Measurements from ENCODE around the gene SPRYD3. TPM values are rescaled to one million over a fixed set of nuclear protein-coding genes. Genes with fewer than 3 reads are reported as not detected.
A peak's percentile ranks its signal among the peaks of the same experiment; 100 is the strongest.

The SPRYD3 gene
- total and polyA plus RNA-seq, 2 of the 4 experiments (the other 2 are of a cell fraction) = 25.6 to 27.8 TPM

DNA sequence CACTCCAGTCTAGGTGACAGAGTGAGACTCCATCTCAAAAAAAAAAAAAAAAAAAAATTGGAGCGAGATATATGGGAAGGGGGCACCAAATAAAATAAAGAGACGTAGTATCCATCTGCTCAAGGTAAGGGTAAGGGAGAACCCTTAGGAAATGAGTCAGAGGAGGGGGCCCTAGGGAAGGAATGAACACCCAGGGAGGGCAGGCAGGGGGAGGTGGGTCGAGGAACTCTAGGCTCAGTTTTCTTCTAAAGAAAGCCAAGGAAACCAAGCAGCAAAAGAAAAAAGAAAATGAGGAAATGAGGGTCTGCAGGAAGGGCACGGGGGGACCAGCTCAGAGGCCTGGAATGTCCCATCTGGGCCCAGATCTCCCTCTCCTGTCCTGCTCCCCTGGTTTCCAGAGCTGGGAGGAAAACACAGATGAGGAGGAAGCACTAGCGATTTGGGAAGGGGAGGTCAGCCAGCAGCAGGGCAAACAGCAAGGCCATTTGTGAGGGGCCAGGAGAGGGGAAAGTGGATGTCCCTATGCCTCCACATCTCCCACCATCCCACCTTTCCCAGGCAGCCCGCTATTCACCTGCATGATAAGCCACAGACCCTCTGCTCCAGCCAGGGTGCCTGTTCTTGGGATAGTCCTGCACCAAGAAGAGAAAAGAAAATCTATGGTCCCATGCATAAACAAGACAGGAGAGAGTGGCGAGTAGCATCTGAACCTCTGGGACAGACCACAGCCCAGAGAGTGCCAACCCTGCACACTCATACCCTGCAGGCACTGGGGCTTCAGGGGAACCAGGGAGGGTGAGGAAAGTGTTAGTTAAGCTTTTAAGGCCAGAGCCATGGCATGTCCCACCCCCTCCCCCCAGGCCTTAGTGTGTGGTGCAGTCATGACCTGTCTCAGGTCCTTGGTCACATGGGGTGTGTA lies 11.9 kb downstream of the SPRYD3 start:
- Histone ChIP-seq H3K79me1 (ENCODE audit: low read depth in 1 of 2, low read length in 2 of 2) (peaks cover 12 to 60% of the 10 kb centered on the region in 2 experiments; a peak in 3 of 4 replicates), H3K9me3 (ENCODE audit: control insufficient read depth, insufficient read depth, low read length) (no peaks in the 10 kb centered on the region), H3K4ac (ENCODE audit: low read depth, low read length) (peak overlapping the region; percentile 75), H4K20me1 (ENCODE audit: insufficient read depth, low read length) (peaks cover 9% of the 10 kb centered on the region), H3K4me1 (ENCODE audit: control insufficient read depth, insufficient read depth, low read length) (peaks cover 36% of the 10 kb centered on the region), H2BK15ac (ENCODE audit: low read depth, low read length) (peak overlapping the region; percentile 37; the same call in 1 of the 3 replicates), H4K5ac (ENCODE audit: low read depth, low read length) (no peak overlapping the region; the same call in 1 of the 2 replicates), H2BK5ac (ENCODE audit: low read depth, low read length, poor library complexity, severe bottlenecking) (peak overlapping the region; percentile 7), H2AK9ac (replicated peaks; ENCODE audit: low read depth, low read length, poor library complexity) (peak overlapping the region; percentile 93), H2AFZ (replicated peaks; ENCODE audit: low read length, poor library complexity) (peak overlapping the region; percentile 69), H3K27ac (ENCODE audit: insufficient read depth, low read length) (peak overlapping the region; percentile 28), H3K9me1 (ENCODE audit: insufficient read depth, low read length) (peaks cover 13% of the 10 kb centered on the region), H3K27me3 (ENCODE audit: control insufficient read depth, insufficient read depth, low read length) (no peaks in the 10 kb centered on the region), H4K8ac (ENCODE audit: low read depth in 2 of 2, low read length in 2 of 2) (peak overlapping the region in 1 of 2 experiments; percentile 58; a peak in 2 of 4 replicates), H4K91ac (ENCODE audit: insufficient read depth, low read depth, low read length) (peak overlapping the region; percentile 62; the same call in 1 of the 2 replicates), H3K18ac (ENCODE audit: low read depth, low read length) (no peak overlapping the region), H3K56ac (ENCODE audit: extremely low read depth, insufficient read depth, low read length) (no peak overlapping the region), H2AK5ac (ENCODE audit: low read depth, low read length) (peak overlapping the region; percentile 79), H3K23ac (ENCODE audit: low read depth, low read length) (peak overlapping the region; percentile 74; the same call in 1 of the 2 replicates), H3K14ac (replicated peaks; ENCODE audit: low read depth, low read length) (peak overlapping the region; percentile 78), H3K4me2 (ENCODE audit: low read depth, low read length) (no peak overlapping the region), H2BK120ac (ENCODE audit: low read depth, low read length) (peak overlapping the region; percentile 65), H3K4me3 (ENCODE audit: insufficient read depth, low read depth, low read length) (no peak overlapping the region), H3K9ac (ENCODE audit: low read depth, low read length) (peak overlapping the region; percentile 28; the same call in 1 of the 2 replicates), H2BK20ac (ENCODE audit: low read depth, low read length) (0 out of 2 replicates have a peak overlapping the region, but pooled peaks have one; percentile 33), H3K36me3 (ENCODE audit: control insufficient read depth, insufficient read depth, low read length) (peaks cover 35% of the 10 kb centered on the region)
- WGBS, 2 experiments (ENCODE audit: extremely low coverage in 2 of 2, insufficient read length in 1 of 2) = 100% methylated on average over 1 of the region's 7 CpGs; no CpG with 5 or more reads in 1 of the 2 experiments
- intact Hi-C loops (cut with micrococcal nuclease) (no loop called here), in situ Hi-C loops (cut with MboI; ENCODE audit: low sequenced_read_pairs) (loop anchor here (5.0 kb wide), 1 partner anchor 120 kb away; no protein-coding TSS in a partner anchor), dilution Hi-C loops (cut with HindIII; ENCODE audit: low sequenced_read_pairs, unreplicated experiment) (no loop called here)
- no TSS peak for BruUV-seq (replicated peaks)
- CTCF ChIA-PET = interaction anchor here (1.0 to 1.7 kb wide), 2 partner anchors 93 to 146 kb away, joined by 3 to 11 read pairs; no protein-coding TSS in a partner anchor
- DNase-seq (no peak), ATAC-seq (ENCODE audit: low read depth) (no peak)
- TF ChIP-seq BHLHE40 (IDR thresholded peaks at IDR 0.05; ENCODE audit: low read depth, low read length) (no peak), RAD21 (IDR thresholded peaks at IDR 0.05; ENCODE audit: low read length) (no peak), FOS (IDR thresholded peaks at IDR 0.05; ENCODE audit: low read depth, low read length) (no peak), MAZ (IDR thresholded peaks at IDR 0.05; ENCODE audit: borderline replicate concordance, low read depth, low read length) (no peak), MAFK (IDR thresholded peaks at IDR 0.05; ENCODE audit: low read depth, low read length) (no peak), RFX5 (IDR thresholded peaks at IDR 0.05; ENCODE audit: low read depth, low read length) (no peak), SMC3 (IDR thresholded peaks at IDR 0.05; ENCODE audit: low read depth, low read length) (no peak), POLR2A (IDR thresholded peaks at IDR 0.05; ENCODE audit: low read depth, low read length) (no peak), CHD1 (IDR thresholded peaks at IDR 0.05; ENCODE audit: low read depth, low read length) (no peak), RCOR1 (IDR thresholded peaks at IDR 0.05; ENCODE audit: insufficient replicate concordance, low read length) (no peak)
- TF ChIP-seq, protein P1, sequence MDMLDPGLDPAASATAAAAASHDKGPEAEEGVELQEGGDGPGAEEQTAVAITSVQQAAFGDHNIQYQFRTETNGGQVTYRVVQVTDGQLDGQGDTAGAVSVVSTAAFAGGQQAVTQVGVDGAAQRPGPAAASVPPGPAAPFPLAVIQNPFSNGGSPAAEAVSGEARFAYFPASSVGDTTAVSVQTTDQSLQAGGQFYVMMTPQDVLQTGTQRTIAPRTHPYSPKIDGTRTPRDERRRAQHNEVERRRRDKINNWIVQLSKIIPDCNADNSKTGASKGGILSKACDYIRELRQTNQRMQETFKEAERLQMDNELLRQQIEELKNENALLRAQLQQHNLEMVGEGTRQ (IDR thresholded peaks at IDR 0.05; ENCODE audit: low read depth, low read length) = no peak; the same call in 1 of the 2 replicates
- POLR2A ChIA-PET (ENCODE audit: unreplicated experiment) = interaction anchor here (1.4 kb wide), 1 partner anchor 14 kb away, joined by 5 read pairs; no protein-coding TSS in a partner anchor

Measured in IMR-90 (cell line).